Astrocyte (in vitro differentiated cells and primary cell): ENCODE measurements around the gene ANKRD62.

Experiments
- EZH2 ChIP-seq: IDR thresholded peaks from 2 replicates; pipeline ENCODE4 v1.6.1; 2012; ENCODE audit warnings: mild to moderate bottlenecking, low read length, inconsistent platforms; ENCODE audit not compliant: insufficient read depth
- TF ChIP-seq, protein P1 (sequence below): IDR thresholded peaks from 2 replicates; pipeline ENCODE4 v1.5.1; 2011; ENCODE audit warnings: low read depth, mild to moderate bottlenecking, inconsistent platforms, low read length, moderate library complexity; ENCODE audit not compliant: insufficient read depth

DNA sequence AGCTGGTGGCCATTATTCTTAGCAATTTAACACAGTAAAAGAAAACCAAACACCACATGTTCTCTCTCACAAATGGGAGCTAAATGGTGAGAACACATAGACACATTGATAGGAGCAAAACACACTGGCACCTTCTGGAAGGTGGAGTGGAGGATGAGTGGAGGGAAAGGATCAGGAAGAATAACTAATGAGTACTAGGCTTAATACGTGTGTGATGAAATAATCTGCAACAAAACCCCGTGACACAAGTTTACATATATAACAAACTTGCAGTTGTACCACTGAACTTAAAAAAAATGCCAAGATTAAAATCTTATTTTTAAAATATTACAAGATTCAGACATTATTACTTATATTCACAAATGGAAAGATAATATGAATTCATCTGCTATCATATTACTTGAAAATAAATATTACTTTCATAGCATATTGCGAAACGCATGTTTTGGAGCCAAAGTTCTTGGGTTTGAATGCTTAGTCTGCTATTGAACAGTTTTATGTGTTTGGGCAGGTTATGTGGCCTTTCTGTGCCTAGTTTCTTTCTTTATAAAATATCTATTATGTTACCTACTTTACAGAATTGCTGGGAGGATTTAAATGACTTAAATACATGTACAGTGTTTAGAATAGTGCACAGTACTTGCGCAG, 20.5 kb downstream of the ANKRD62 start:
- TF ChIP-seq, protein P1, sequence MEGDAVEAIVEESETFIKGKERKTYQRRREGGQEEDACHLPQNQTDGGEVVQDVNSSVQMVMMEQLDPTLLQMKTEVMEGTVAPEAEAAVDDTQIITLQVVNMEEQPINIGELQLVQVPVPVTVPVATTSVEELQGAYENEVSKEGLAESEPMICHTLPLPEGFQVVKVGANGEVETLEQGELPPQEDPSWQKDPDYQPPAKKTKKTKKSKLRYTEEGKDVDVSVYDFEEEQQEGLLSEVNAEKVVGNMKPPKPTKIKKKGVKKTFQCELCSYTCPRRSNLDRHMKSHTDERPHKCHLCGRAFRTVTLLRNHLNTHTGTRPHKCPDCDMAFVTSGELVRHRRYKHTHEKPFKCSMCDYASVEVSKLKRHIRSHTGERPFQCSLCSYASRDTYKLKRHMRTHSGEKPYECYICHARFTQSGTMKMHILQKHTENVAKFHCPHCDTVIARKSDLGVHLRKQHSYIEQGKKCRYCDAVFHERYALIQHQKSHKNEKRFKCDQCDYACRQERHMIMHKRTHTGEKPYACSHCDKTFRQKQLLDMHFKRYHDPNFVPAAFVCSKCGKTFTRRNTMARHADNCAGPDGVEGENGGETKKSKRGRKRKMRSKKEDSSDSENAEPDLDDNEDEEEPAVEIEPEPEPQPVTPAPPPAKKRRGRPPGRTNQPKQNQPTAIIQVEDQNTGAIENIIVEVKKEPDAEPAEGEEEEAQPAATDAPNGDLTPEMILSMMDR, result no peak
- no peak for TF ChIP-seq EZH2
